H9 (cell line): ENCODE data around the gene CTRB2. TPM values are rescaled to one million over a fixed set of nuclear protein-coding genes. Genes with fewer than 3 reads are reported as not detected.
"Not testable (repeated sequence)": the region's sequence is repeated elsewhere in the genome, so short reads cannot be mapped to it uniquely, and the experiment has no call there.

ENCODE experiments used
- DNase-seq: peaks from one replicate; pipeline ENCODE4 v3.0.0-alpha.2; 2017
- H2AFZ ChIP-seq: one replicate; pipeline ENCODE4 v1.6.1; 2013; ENCODE audit warnings: mild to moderate bottlenecking, low read length, control low read depth, moderate library complexity
- H2AK5ac ChIP-seq: 2 replicates; pipeline ENCODE4 v1.6.1; 2013; ENCODE audit warnings: low read length, control low read depth, mixed read lengths; ENCODE audit not compliant: insufficient read length
- H2BK120ac ChIP-seq: one replicate; pipeline ENCODE4 v1.6.1; 2013; ENCODE audit warnings: low read depth, mild to moderate bottlenecking, low read length, control low read depth, inconsistent platforms; ENCODE audit not compliant: poor library complexity, severe bottlenecking
- H2BK12ac ChIP-seq: 2 replicates; pipeline ENCODE4 v1.6.1; 2013; ENCODE audit warnings: low read length, control low read depth, mixed read lengths, low read depth; ENCODE audit not compliant: insufficient read length
- H2BK15ac ChIP-seq: 2 replicates; pipeline ENCODE4 v1.6.1; 2013; ENCODE audit warnings: low read depth, low read length, control low read depth
- H2BK20ac ChIP-seq: one replicate; pipeline ENCODE4 v1.6.1; 2013; ENCODE audit warnings: low read depth, mild to moderate bottlenecking, low read length, control low read depth, inconsistent platforms; ENCODE audit not compliant: poor library complexity, severe bottlenecking
- H2BK5ac ChIP-seq: 2 replicates; pipeline ENCODE4 v1.6.1; 2013; ENCODE audit warnings: low read length, control low read depth, mixed read lengths; ENCODE audit not compliant: insufficient read length
- H3K14ac ChIP-seq: 2 replicates; pipeline ENCODE4 v1.6.1; 2013; ENCODE audit warnings: low read length, control low read depth; ENCODE audit not compliant: insufficient read depth
- H3K18ac ChIP-seq: 2 replicates; pipeline ENCODE4 v1.6.1; 2013; ENCODE audit warnings: low read depth, mild to moderate bottlenecking, mixed read lengths, low read length, control low read depth; ENCODE audit not compliant: insufficient read length
- H3K23ac ChIP-seq: 2 replicates; pipeline ENCODE4 v1.6.1; 2013; ENCODE audit warnings: low read length, control low read depth, mixed read lengths, low read depth; ENCODE audit not compliant: insufficient read length
- H3K23me2 ChIP-seq: 2 replicates; pipeline ENCODE4 v1.6.1; 2013; ENCODE audit warnings: low read depth, mild to moderate bottlenecking, mixed read lengths, low read length, control low read depth; ENCODE audit not compliant: insufficient read length, poor library complexity, severe bottlenecking
- H3K27ac ChIP-seq: 2 replicates; pipeline ENCODE4 v1.5.1; 2013; ENCODE audit warnings: low read length, control low read depth, mixed read lengths, low read depth; ENCODE audit not compliant: insufficient read length
- H3K27me3 ChIP-seq: 2 replicates; pipeline ENCODE4 v1.6.1; 2013; ENCODE audit warnings: low read length, control low read depth, inconsistent platforms; ENCODE audit not compliant: insufficient read depth
- H3K4ac ChIP-seq: 2 replicates; pipeline ENCODE4 v1.6.1; 2013; ENCODE audit warnings: low read depth, mild to moderate bottlenecking, control low read depth, inconsistent platforms, low read length, moderate library complexity
- H3K4me1 ChIP-seq: 2 replicates; pipeline ENCODE4 v1.6.1; 2013; ENCODE audit warnings: low read length, control low read depth, inconsistent platforms; ENCODE audit not compliant: insufficient read depth
- H3K4me2 ChIP-seq: 2 replicates; pipeline ENCODE4 v1.6.1; 2013; ENCODE audit warnings: low read length, control low read depth, mixed read lengths; ENCODE audit not compliant: insufficient read length, insufficient read depth
- H3K56ac ChIP-seq: 2 replicates; pipeline ENCODE4 v1.6.1; 2013; ENCODE audit warnings: low read depth, mild to moderate bottlenecking, mixed read lengths, low read length, control low read depth; ENCODE audit not compliant: insufficient read length
- H3K79me1 ChIP-seq: 2 replicates; pipeline ENCODE4 v1.6.1; 2013; ENCODE audit warnings: low read depth, mild to moderate bottlenecking, moderate library complexity, low read length, control low read depth, inconsistent platforms; ENCODE audit not compliant: insufficient read depth, poor library complexity, severe bottlenecking
- H3K79me2 ChIP-seq: 2 replicates; pipeline ENCODE4 v1.6.1; 2013; ENCODE audit warnings: low read length, control low read depth, inconsistent platforms; ENCODE audit not compliant: insufficient read depth
- H3K9ac ChIP-seq: 2 replicates; pipeline ENCODE4 v1.6.1; 2013; ENCODE audit warnings: low read length, control low read depth, mixed read lengths; ENCODE audit not compliant: insufficient read length; ENCODE audit errors: extremely low read depth
- H3K9me3 ChIP-seq: one replicate; pipeline ENCODE4 v1.6.1; 2013; ENCODE audit warnings: low read depth, low read length, inconsistent platforms; ENCODE audit not compliant: control insufficient read depth
- H3T11ph ChIP-seq: one replicate; pipeline ENCODE4 v1.6.1; 2013; ENCODE audit warnings: mild to moderate bottlenecking, low read length, control low read depth, inconsistent platforms
- H4K20me1 ChIP-seq: one replicate; pipeline ENCODE4 v1.6.1; 2013; ENCODE audit not compliant: control insufficient read depth, insufficient read length, insufficient read depth
- H4K5ac ChIP-seq: 2 replicates; pipeline ENCODE4 v1.6.1; 2013; ENCODE audit warnings: low read depth, mild to moderate bottlenecking, mixed read lengths, low read length, control low read depth; ENCODE audit not compliant: insufficient read length
- H4K8ac ChIP-seq: replicated peaks from 2 replicates; pipeline ENCODE4 v1.6.1; 2013; ENCODE audit warnings: low read length, control low read depth, mixed read lengths, low read depth; ENCODE audit not compliant: insufficient read length
- H4K91ac ChIP-seq: 2 replicates; pipeline ENCODE4 v1.6.1; 2013; ENCODE audit warnings: low read depth, mild to moderate bottlenecking, moderate library complexity, mixed read lengths, low read length, control low read depth; ENCODE audit not compliant: insufficient read length
- H3K27ac Mint-ChIP-seq, 3 experiments: 2 replicates in 2 of 3; 3 replicates in 1 of 3; pipeline ENCODE4 v1.8.0; 2020 to 2021; ENCODE audit warnings: mixed read lengths in 3 of 3, mild to moderate bottlenecking in 1 of 3, moderate library complexity in 1 of 3
- H3K27me3 Mint-ChIP-seq: 2 replicates; pipeline ENCODE4 v1.8.0; 2021; ENCODE audit warnings: low read depth, mild to moderate bottlenecking, moderate library complexity, mixed read lengths
- H3K36me3 Mint-ChIP-seq, 3 experiments: 2 replicates in 2 of 3; 3 replicates in 1 of 3; pipeline ENCODE4 v1.8.0; 2020 to 2021; ENCODE audit warnings: low read depth in 3 of 3, mixed read lengths in 3 of 3; ENCODE audit not compliant: insufficient read depth in 1 of 3
- H3K4me1 Mint-ChIP-seq, 2 experiments: 2 replicates each; pipeline ENCODE4 v1.8.0; 2020; ENCODE audit warnings: mixed read lengths in 2 of 2
- H3K4me3 Mint-ChIP-seq, 2 experiments: 2 replicates in 1 of 2; 3 replicates in 1 of 2; pipeline ENCODE4 v1.8.0; 2020 to 2021; ENCODE audit warnings: mild to moderate bottlenecking in 2 of 2, mixed read lengths in 2 of 2, moderate library complexity in 1 of 2
- H3K9me3 Mint-ChIP-seq, 2 experiments: 2 replicates in 1 of 2; 3 replicates in 1 of 2; pipeline ENCODE4 v1.8.0; 2020; ENCODE audit warnings: mild to moderate bottlenecking in 2 of 2, mixed read lengths in 2 of 2, moderate library complexity in 1 of 2
- WGBS: extraction: QIAGEN DNeasy Blood & Tissue Kit; methylation state at CpG from one replicate; pipeline ENCODE4 v1.1.7; 2013; ENCODE audit warnings: missing lambda C conversion rate, low lambda C conversion rate, mixed read lengths; ENCODE audit not compliant: insufficient read length; ENCODE audit errors: extremely low coverage; 5-methylcytosine and 5-hydroxymethylcytosine counted together
- total RNA-seq: library from RNA; stranded (reverse); gene quantifications from 2 replicates; pipeline ENCODE4 v1.2.1, GENCODE V29; 2021

CTRB2 gene
- total RNA-seq, 1 experiment from 2014 or later: not detected

- H3K79me1 ChIP-seq, H2AK5ac ChIP-seq, H3K4me3 Mint-ChIP-seq, H2BK12ac ChIP-seq, H3K27ac ChIP-seq, H2BK20ac ChIP-seq, H3T11ph ChIP-seq, H3K9me3 ChIP-seq, H3K9me3 Mint-ChIP-seq, H3K18ac ChIP-seq, H3K14ac ChIP-seq, H2BK15ac ChIP-seq, H4K8ac ChIP-seq, H3K79me2 ChIP-seq, H3K27ac Mint-ChIP-seq, H3K23me2 ChIP-seq, H4K5ac ChIP-seq, H3K23ac ChIP-seq, H2BK5ac ChIP-seq, H3K4me1 ChIP-seq, H3K27me3 ChIP-seq, H3K4me1 Mint-ChIP-seq, H4K91ac ChIP-seq, H2BK120ac ChIP-seq, H3K4ac ChIP-seq, H3K36me3 Mint-ChIP-seq, H3K56ac ChIP-seq, DNase-seq, H3K9ac ChIP-seq, H3K4me2 ChIP-seq, H3K27me3 Mint-ChIP-seq, H4K20me1 ChIP-seq, H2AFZ ChIP-seq: not testable (repeated sequence)
- whole genome bisulfite sequencing: no CpG with 5 or more reads among the region's 19 CpGs
Observed at GRCh38 chr16:75205438-75205837, 1.5 kb downstream of the CTRB2 start.

GRCh38 chr16:75204905-75205304, 2.1 kb downstream of the CTRB2 start:
- H3K4ac ChIP-seq, H3T11ph ChIP-seq, H3K36me3 Mint-ChIP-seq, H2BK120ac ChIP-seq, H3K27ac Mint-ChIP-seq, H2BK12ac ChIP-seq, H3K79me2 ChIP-seq, H4K5ac ChIP-seq, H3K4me2 ChIP-seq, H2AFZ ChIP-seq, H4K8ac ChIP-seq, H3K27me3 ChIP-seq, H3K23me2 ChIP-seq, H3K9me3 Mint-ChIP-seq, H3K14ac ChIP-seq, H3K27me3 Mint-ChIP-seq, H4K20me1 ChIP-seq, H3K4me1 ChIP-seq, H3K9me3 ChIP-seq, H3K18ac ChIP-seq, DNase-seq, H2BK5ac ChIP-seq, H3K4me1 Mint-ChIP-seq, H3K23ac ChIP-seq, H2BK20ac ChIP-seq, H3K4me3 Mint-ChIP-seq, H3K79me1 ChIP-seq, H2AK5ac ChIP-seq, H2BK15ac ChIP-seq, H3K27ac ChIP-seq, H4K91ac ChIP-seq, H3K9ac ChIP-seq, H3K56ac ChIP-seq: not testable (repeated sequence)
- WGBS: no CpG with 5 or more reads among the region's 20 CpGs
